Endothelial cell of umbilical vein (primary cell): ENCODE results near the gene ISOC1. TPM values are rescaled to one million over a fixed set of nuclear protein-coding genes. Genes with fewer than 3 reads are reported as not detected.

ENCODE experiments used
- BruUV-seq: library from RNA; stranded (reverse); fragments of 400-500 nt; replicated peaks from 2 replicates; lab custom pipeline; 2021; lab: Mats Ljungman, UMichigan
- CTCF ChIA-PET: fragments of 300-600, 350-600 bp; sonication (Branson Sonifier 250); formaldehyde crosslinking; loops from one replicate; lab custom pipeline; 2021; ENCODE audit warnings: antibody characterized with exemption, inconsistent platforms; lab: Charles Lee
- POLR2A ChIA-PET: fragments of 300-600, 350-600 bp; sonication (Branson Sonifier 250); formaldehyde crosslinking; loops from one replicate; lab custom pipeline; 2021; ENCODE audit warnings: antibody characterized with exemption, inconsistent platforms; lab: Charles Lee
- DNase-seq: peaks from one replicate; pipeline ENCODE4 v3.0.0-alpha.2; 2011; ENCODE audit warnings: low read depth, low spot score
- FAIRE-seq: peaks from 2 replicates; lab custom pipeline; 2011; peaks lifted over from hg19 to GRCh38; lab: Jason Lieb, UNC
- H2AFZ ChIP-seq: 2 replicates; pipeline ENCODE4 v1.6.0; 2012; ENCODE audit warnings: low read depth, low read length, control low read depth, inconsistent platforms
- H3K27ac ChIP-seq: 2 replicates; pipeline ENCODE4 v1.5.1; 2011; ENCODE audit warnings: low read depth, mild to moderate bottlenecking, control low read depth, low read length, moderate library complexity; ENCODE audit not compliant: insufficient read depth
- H3K27me3 ChIP-seq, 2 experiments: 2 replicates each; pipeline versions ENCODE4 v1.6.0 to v1.6.1; 2011; ENCODE audit warnings: low read length in 2 of 2, mixed read lengths in 1 of 2; ENCODE audit not compliant: control insufficient read depth in 2 of 2, insufficient read depth in 2 of 2
- H3K36me3 ChIP-seq, 2 experiments: 2 replicates in 1 of 2; 3 replicates in 1 of 2; pipeline ENCODE4 v1.5.1; 2011; ENCODE audit warnings: low read length in 2 of 2, mild to moderate bottlenecking in 1 of 2, moderate library complexity in 1 of 2; ENCODE audit not compliant: control insufficient read depth in 2 of 2, insufficient read depth in 2 of 2; ENCODE audit errors: extremely low read depth in 1 of 2
- H3K4me1 ChIP-seq: 3 replicates; pipeline ENCODE4 v1.5.1; 2011; ENCODE audit warnings: mild to moderate bottlenecking, low read length; ENCODE audit not compliant: control insufficient read depth, insufficient read depth; ENCODE audit errors: extremely low read depth
- H3K4me2 ChIP-seq: 2 replicates; pipeline ENCODE4 v1.6.1; 2011; ENCODE audit warnings: low read length, control low read depth, mixed read lengths; ENCODE audit not compliant: insufficient read depth
- H3K4me3 ChIP-seq, 3 experiments: fragments of 200-600 bp in 1 of 3; sonication (generic), shearing (Covaris generic) in 1 of 3; replicated peaks in 1 of 3; 2 replicates each; pipeline ENCODE4 v1.5.1; 2011 to 2016; ENCODE audit warnings: control low read depth in 3 of 3, low read length in 3 of 3, mild to moderate bottlenecking in 2 of 3, inconsistent platforms in 1 of 3, low read depth in 1 of 3, moderate library complexity in 1 of 3; ENCODE audit not compliant: insufficient read depth in 1 of 3
- H3K79me2 ChIP-seq: 2 replicates; pipeline ENCODE4 v1.6.0; 2012; ENCODE audit warnings: low read length, inconsistent platforms; ENCODE audit not compliant: control insufficient read depth, insufficient read depth
- H3K9ac ChIP-seq: replicated peaks from 2 replicates; pipeline ENCODE3; 2011; ENCODE audit warnings: low read length, control low read depth; ENCODE audit not compliant: insufficient read depth; ENCODE audit errors: extremely low read depth
- H3K9me1 ChIP-seq: replicated peaks from 3 replicates; pipeline ENCODE4 v1.6.0; 2011; ENCODE audit warnings: mild to moderate bottlenecking, low read length; ENCODE audit not compliant: control insufficient read depth, insufficient read depth; ENCODE audit errors: extremely low read depth
- H3K9me3 ChIP-seq: replicated peaks from 2 replicates; pipeline ENCODE4 v1.5.1; 2012; ENCODE audit warnings: low read length, inconsistent platforms; ENCODE audit not compliant: control insufficient read depth, insufficient read depth
- H4K20me1 ChIP-seq: replicated peaks from 2 replicates; pipeline ENCODE3; 2011; ENCODE audit warnings: mild to moderate bottlenecking, low read length; ENCODE audit not compliant: control insufficient read depth, insufficient read depth; ENCODE audit errors: extremely low read depth
- JUN ChIP-seq: IDR thresholded peaks from 2 replicates; pipeline ENCODE4 v1.6.1; 2011; ENCODE audit warnings: borderline replicate concordance, low read depth; ENCODE audit not compliant: insufficient read length, insufficient read depth
- POLR2AphosphoS5 ChIP-seq: IDR thresholded peaks from 2 replicates; pipeline ENCODE4 v1.6.1; 2012; ENCODE audit warnings: low read depth, mild to moderate bottlenecking, control low read depth, low read length, moderate library complexity; ENCODE audit not compliant: insufficient read depth
- dilution Hi-C: fragments of 300-500 bp; cut with MboI; formaldehyde crosslinking; loops from one replicate; pipeline ENCODE4 v1.15.0; 2019; ENCODE audit warnings: low sequenced_read_pairs; ENCODE audit not compliant: extremely low pct_ligation_motif_present
- intact Hi-C: fragments of 100-400 bp; cut with micrococcal nuclease; formaldehyde crosslinking; loops from one replicate; pipeline ENCODE4 v1.10.0; 2022
- polyA plus RNA-seq, 4 experiments: library from polyadenylated mRNA; depleted of rRNA in 3 of 4; stranded (reverse) in 3 of 4; unstranded in 1 of 4; fragments of >200 nt; gene quantifications; 2 replicates each; pipeline versions ENCODE4 v1.2.1 to v1.2.3, GENCODE V29; 2011 to 2012; ENCODE audit warnings: missing spikeins in 1 of 4
- total RNA-seq: library from RNA; stranded (reverse); gene quantifications from 2 replicates; pipeline ENCODE4 v1.2.3, GENCODE V29; 2021
- TF ChIP-seq, protein P1 (sequence below): IDR thresholded peaks from 2 replicates; pipeline ENCODE4 v1.6.1; 2011; ENCODE audit not compliant: insufficient read depth, insufficient read length

Gene ISOC1
- total and polyA plus RNA-seq, 2 donors (not counting 3 experiments of a cell fraction or from before 2014, with no cell fraction given): 21.4 to 21.6 TPM

DNA sequence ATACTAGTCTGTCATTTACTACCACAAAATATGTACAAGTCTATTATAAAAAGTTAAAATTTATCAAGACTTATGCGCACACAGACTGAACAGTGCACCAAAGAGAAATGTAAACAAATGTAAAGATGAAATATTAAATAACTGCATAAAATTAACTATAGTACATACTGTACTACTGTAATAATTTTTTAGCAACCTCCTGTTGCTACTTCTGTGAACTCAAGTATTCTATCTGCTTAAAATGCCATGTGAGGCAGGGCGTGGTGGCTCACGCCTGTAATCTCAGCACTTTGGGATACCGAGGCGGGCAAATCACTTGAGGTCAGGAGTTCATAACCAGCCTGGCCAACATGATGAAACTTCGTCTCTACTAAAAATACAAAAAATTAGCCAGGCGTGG is 13.8 kb upstream of the ISOC1 start:
- CTCF ChIA-PET: interaction anchor here (0.9 kb wide), 1 partner anchor 18 kb away, joined by 3 read pairs; no protein-coding TSS in a partner anchor
- no peak overlapping the region for H3K4me3 ChIP-seq
- DNase-seq (no peak), FAIRE-seq (no peak)
- no peak overlapping the region for H2AFZ ChIP-seq
- no peaks in the 10 kb centered on the region for H3K27me3 ChIP-seq
- no peak overlapping the region for H3K4me2 ChIP-seq
- no peaks in the 10 kb centered on the region for H3K9me3 ChIP-seq
- no peaks in the 10 kb centered on the region for H3K79me2 ChIP-seq
- TF ChIP-seq POLR2AphosphoS5: no peak
- TF ChIP-seq, protein P1, sequence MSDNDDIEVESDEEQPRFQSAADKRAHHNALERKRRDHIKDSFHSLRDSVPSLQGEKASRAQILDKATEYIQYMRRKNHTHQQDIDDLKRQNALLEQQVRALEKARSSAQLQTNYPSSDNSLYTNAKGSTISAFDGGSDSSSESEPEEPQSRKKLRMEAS: no peak
- TF ChIP-seq JUN: no peak
- no peaks in the 10 kb centered on the region for H3K9me1 ChIP-seq
- no peak overlapping the region for H3K9ac ChIP-seq
- intact Hi-C loops (no loop called here), dilution Hi-C loops (no loop called here)
- no peaks in the 10 kb centered on the region for H3K36me3 ChIP-seq
- no peaks in the 10 kb centered on the region for H3K4me1 ChIP-seq
- H3K27ac ChIP-seq: no peak overlapping the region
- no peaks in the 10 kb centered on the region for H4K20me1 ChIP-seq
- POLR2A ChIA-PET: no interaction called here
- no TSS peak for BruUV-seq

DNA sequence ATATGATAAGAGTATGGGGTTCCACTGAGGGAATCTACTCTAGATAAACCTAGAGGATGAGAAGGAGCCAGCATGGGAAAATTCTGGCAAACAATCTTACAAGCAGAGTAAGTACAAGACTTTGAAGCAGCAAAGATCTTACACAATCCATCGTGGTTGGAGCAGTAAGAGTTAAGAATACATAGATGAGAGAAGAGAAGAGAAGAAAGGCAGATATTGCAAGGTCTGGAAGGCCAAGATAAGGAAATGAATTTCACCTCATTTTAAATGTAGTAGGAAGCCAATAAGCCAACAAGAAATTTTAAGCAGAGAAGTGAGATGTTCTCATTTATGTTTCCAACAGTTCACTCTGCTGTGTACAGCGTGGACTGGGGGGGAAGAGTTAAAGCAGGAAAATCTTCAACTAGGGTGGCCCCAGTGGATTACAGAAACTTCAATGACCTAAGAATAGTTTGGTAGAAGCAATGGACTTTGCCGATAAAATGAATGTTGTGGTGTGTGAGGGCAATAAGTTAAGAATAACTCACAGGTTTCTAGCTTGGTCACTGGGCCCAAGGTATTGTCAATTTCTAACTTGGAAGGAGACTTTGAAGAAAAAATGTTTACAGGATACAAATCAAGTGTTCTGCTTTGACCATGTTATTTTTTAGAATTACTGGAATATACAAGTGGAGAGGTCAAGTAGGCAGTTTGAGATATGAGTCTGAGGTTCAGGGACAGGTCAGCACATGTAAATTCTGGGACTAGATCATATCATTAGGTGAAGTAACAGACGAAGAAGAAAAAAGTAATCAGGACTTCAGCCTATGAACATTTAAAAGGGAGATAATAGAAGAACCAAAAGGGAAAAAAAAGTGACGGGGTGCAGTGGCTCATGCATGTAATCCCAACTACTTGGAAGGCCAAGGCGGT is 12.1 kb upstream of the ISOC1 start:
- no peaks in the 10 kb centered on the region for H3K9me3 ChIP-seq
- no peak overlapping the region for H3K4me2 ChIP-seq
- H3K9me1 ChIP-seq: no peaks in the 10 kb centered on the region
- POLR2A ChIA-PET: no interaction called here
- no TSS peak for BruUV-seq
- H3K27me3 ChIP-seq: peaks cover 0 to 3% of the 10 kb centered on the region in 2 experiments
- H3K27ac ChIP-seq: no peak overlapping the region
- TF ChIP-seq POLR2AphosphoS5 (no peak), JUN (no peak)
- H4K20me1 ChIP-seq: no peaks in the 10 kb centered on the region
- H3K36me3 ChIP-seq: no peaks in the 10 kb centered on the region
- CTCF ChIA-PET: no interaction called here
- no peak overlapping the region for H3K4me3 ChIP-seq
- H3K79me2 ChIP-seq: no peaks in the 10 kb centered on the region
- FAIRE-seq (no peak), DNase-seq (no peak)
- H2AFZ ChIP-seq: no peak overlapping the region
- no peaks in the 10 kb centered on the region for H3K4me1 ChIP-seq
- dilution Hi-C loops (no loop called here), intact Hi-C loops (no loop called here)
- no peak overlapping the region for H3K9ac ChIP-seq
